Esophagus squamous epithelium (tissue), 4 donors: Measurements from ENCODE around the gene ARMC7.
"Not testable (repeated sequence)": the region's sequence is repeated elsewhere in the genome, so short reads cannot be mapped to it uniquely, and the experiment has no call there.

Experiments used
- CTCF ChIP-seq, 6 experiments: fragments of 450-650 bp in 4 of 6; fragments of 200-600 bp in 2 of 6; sonication (generic) in 2 of 6; IDR thresholded peaks; one replicate each; pipeline ENCODE4 v1.5.1; 2016 to 2019; ENCODE audit warnings: antibody characterized with exemption in 6 of 6, mild to moderate bottlenecking in 4 of 6, moderate library complexity in 4 of 6
- POLR2A ChIP-seq, 4 donors: fragments of 450-650 bp; IDR thresholded peaks; one replicate each; pipeline ENCODE4 v1.6.1; 2017; ENCODE audit warnings: antibody characterized with exemption in 4 of 4, mild to moderate bottlenecking in 4 of 4, moderate library complexity in 3 of 4

DNA sequence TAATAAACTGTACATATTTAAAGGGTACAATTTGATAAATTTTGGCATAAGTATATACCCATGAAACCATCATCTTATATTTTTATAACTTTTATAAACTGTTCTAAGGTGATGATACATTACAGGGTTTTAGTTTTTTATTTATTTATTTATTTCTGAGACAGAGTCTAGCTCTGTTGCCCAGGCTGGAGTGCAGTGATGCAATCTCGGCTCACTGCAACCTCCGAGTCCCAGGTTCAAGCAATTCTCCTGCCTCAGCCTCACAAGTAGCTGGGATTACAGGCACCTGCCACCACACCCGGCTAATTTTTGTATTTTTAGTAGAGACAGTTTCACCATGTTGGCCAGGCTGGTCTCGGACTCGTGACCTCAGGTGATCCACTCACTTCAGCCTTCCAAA, 18.2 kb downstream of the ARMC7 start:
- not testable (repeated sequence) for TF ChIP-seq POLR2A, CTCF (IDR thresholded peaks at IDR 0.05)
